ENCODE results near the gene FILIP1L.

DNA sequence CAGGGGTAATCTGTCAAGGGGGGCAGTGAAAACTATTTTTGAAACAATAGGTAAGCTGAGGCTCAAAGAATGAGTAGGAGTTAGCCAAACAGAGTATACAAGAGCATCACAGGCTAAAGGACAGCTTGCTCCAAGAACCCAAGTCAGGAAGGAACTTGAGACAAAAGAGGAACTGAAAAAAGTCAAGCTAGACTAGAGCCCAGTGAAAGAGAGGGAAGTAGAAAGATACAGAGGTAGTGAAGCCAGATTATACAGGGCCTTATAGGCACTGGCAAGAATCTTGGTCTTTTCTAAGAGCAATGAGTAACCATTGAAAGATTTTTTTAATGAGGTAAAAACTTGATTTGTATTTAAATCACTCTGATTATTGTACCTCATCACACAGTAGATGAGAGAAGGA is 69.9 kb downstream of the FILIP1L start:
- TF ChIP-seq, protein P1, sequence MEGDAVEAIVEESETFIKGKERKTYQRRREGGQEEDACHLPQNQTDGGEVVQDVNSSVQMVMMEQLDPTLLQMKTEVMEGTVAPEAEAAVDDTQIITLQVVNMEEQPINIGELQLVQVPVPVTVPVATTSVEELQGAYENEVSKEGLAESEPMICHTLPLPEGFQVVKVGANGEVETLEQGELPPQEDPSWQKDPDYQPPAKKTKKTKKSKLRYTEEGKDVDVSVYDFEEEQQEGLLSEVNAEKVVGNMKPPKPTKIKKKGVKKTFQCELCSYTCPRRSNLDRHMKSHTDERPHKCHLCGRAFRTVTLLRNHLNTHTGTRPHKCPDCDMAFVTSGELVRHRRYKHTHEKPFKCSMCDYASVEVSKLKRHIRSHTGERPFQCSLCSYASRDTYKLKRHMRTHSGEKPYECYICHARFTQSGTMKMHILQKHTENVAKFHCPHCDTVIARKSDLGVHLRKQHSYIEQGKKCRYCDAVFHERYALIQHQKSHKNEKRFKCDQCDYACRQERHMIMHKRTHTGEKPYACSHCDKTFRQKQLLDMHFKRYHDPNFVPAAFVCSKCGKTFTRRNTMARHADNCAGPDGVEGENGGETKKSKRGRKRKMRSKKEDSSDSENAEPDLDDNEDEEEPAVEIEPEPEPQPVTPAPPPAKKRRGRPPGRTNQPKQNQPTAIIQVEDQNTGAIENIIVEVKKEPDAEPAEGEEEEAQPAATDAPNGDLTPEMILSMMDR (conservative IDR thresholded peaks at IDR 0.05; ENCODE audit: low read length) = no peak
- TF ChIP-seq EZH2phosphoT487 (IDR thresholded peaks at IDR 0.05; ENCODE audit: borderline replicate concordance, low read depth, low read length) = no peak
